A673 (cell line): ENCODE data around the gene DSCAML1.

Experiments
- EZH2 ChIP-seq: fragments of 200-600 bp; sonication (generic); IDR thresholded peaks from 2 replicates; pipeline ENCODE4 v1.6.1; 2017; ENCODE audit warnings: borderline replicate concordance, low read depth, mild to moderate bottlenecking, mixed read lengths, antibody characterized with exemption, low read length; ENCODE audit not compliant: poor library complexity, severe bottlenecking
- TF ChIP-seq, protein P1 (sequence below): fragments of 300-800, 200-600 bp; sonication (generic); conservative IDR thresholded peaks from 2 replicates; pipeline ENCODE4 v1.5.1; 2017; ENCODE audit warnings: low read depth, mild to moderate bottlenecking, antibody characterized with exemption, low read length, moderate library complexity, mixed read lengths

DNA sequence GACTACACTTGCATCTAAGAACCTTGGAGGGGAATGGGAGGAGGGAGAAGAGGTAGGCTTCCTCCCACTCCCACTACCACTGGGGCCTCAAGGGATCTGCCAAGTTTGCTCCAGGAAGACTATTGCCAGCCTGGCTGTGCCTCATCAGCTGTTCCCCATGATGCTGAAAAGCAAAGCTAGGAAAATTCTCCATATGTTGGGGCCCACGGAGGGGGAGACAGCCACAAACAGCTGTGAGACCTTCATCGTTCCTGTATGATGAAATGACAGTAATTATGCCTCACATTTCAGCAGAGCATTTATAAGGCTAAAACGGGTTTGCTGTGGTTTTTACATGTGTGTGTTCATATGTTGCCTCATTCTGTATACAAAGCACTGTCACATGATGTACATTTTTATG is 6.7 kb downstream of the DSCAML1 start:
- TF ChIP-seq EZH2, result no peak
- TF ChIP-seq, protein P1, sequence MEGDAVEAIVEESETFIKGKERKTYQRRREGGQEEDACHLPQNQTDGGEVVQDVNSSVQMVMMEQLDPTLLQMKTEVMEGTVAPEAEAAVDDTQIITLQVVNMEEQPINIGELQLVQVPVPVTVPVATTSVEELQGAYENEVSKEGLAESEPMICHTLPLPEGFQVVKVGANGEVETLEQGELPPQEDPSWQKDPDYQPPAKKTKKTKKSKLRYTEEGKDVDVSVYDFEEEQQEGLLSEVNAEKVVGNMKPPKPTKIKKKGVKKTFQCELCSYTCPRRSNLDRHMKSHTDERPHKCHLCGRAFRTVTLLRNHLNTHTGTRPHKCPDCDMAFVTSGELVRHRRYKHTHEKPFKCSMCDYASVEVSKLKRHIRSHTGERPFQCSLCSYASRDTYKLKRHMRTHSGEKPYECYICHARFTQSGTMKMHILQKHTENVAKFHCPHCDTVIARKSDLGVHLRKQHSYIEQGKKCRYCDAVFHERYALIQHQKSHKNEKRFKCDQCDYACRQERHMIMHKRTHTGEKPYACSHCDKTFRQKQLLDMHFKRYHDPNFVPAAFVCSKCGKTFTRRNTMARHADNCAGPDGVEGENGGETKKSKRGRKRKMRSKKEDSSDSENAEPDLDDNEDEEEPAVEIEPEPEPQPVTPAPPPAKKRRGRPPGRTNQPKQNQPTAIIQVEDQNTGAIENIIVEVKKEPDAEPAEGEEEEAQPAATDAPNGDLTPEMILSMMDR, result no peak
